DOHH2 (cell line): ENCODE results near the gene GINS2.

ENCODE experiments used
- H3F3A ChIP-seq: fragments of 200-600 bp; sonication (generic), shearing (Covaris generic); 2 replicates; pipeline ENCODE4 v1.6.0; 2016; ENCODE audit warnings: antibody characterized with exemption, mild to moderate bottlenecking; ENCODE audit not compliant: control insufficient read depth, insufficient read depth
- H3K27ac ChIP-seq: fragments of 200-600 bp; sonication (generic); 2 replicates; pipeline ENCODE4 v1.5.1; 2014; ENCODE audit warnings: low read depth, mild to moderate bottlenecking, low read length, moderate library complexity
- H3K27me3 ChIP-seq: fragments of 200-600 bp; sonication (generic); 2 replicates; pipeline ENCODE4 v1.6.1; 2014; ENCODE audit warnings: mild to moderate bottlenecking, low read length, mixed read lengths; ENCODE audit not compliant: control insufficient read depth
- H3K36me3 ChIP-seq: fragments of 200-600 bp; sonication (generic); 2 replicates; pipeline ENCODE4 v1.6.1; 2014; ENCODE audit warnings: mild to moderate bottlenecking, low read length, moderate library complexity, mixed read lengths; ENCODE audit not compliant: control insufficient read depth
- H3K4me1 ChIP-seq: fragments of 200-600 bp; sonication (generic); 2 replicates; pipeline ENCODE4 v1.6.1; 2014; ENCODE audit warnings: mild to moderate bottlenecking, low read length, mixed read lengths; ENCODE audit not compliant: control insufficient read depth
- H3K4me2 ChIP-seq: fragments of 200-600 bp; sonication (generic); 2 replicates; pipeline ENCODE4 v1.6.0; 2014; ENCODE audit warnings: mild to moderate bottlenecking, low read length, moderate library complexity
- H3K4me3 ChIP-seq: fragments of 200-600 bp; sonication (generic); 2 replicates; pipeline ENCODE4 v1.5.1; 2014; ENCODE audit warnings: mild to moderate bottlenecking, low read length, mixed read lengths
- H3K79me2 ChIP-seq: fragments of 200-600 bp; sonication (generic); 2 replicates; pipeline ENCODE4 v1.6.1; 2014; ENCODE audit warnings: mild to moderate bottlenecking, low read length, mixed read lengths; ENCODE audit not compliant: control insufficient read depth
- H3K9me2 ChIP-seq: fragments of 200-600 bp; sonication (generic); replicated peaks from 2 replicates; pipeline ENCODE4 v1.6.1; 2014; ENCODE audit warnings: mild to moderate bottlenecking, low read length, mixed read lengths; ENCODE audit not compliant: control insufficient read depth
- H3K9me3 ChIP-seq: fragments of 200-600 bp; sonication (generic); 2 replicates; pipeline ENCODE4 v1.6.1; 2014; ENCODE audit warnings: antibody characterized with exemption, low read length, mixed read lengths; ENCODE audit not compliant: control insufficient read depth, insufficient read depth
- H4K20me1 ChIP-seq: fragments of 200-600 bp; sonication (generic); 2 replicates; pipeline ENCODE4 v1.6.0; 2014; ENCODE audit warnings: low read depth, mild to moderate bottlenecking, antibody characterized with exemption, low read length, moderate library complexity; ENCODE audit not compliant: control insufficient read depth, insufficient read depth
- CTCF ChIP-seq: fragments of 200-600 bp; sonication (generic); IDR thresholded peaks from one replicate; pipeline ENCODE4 v1.5.1; 2014; ENCODE audit warnings: antibody characterized with exemption, mild to moderate bottlenecking, low read depth, low read length; ENCODE audit not compliant: poor library complexity, severe bottlenecking
- EZH2phosphoT487 ChIP-seq: fragments of 200-600 bp; sonication (generic); IDR thresholded peaks from 2 replicates; pipeline ENCODE4 v1.6.1; 2017; ENCODE audit warnings: borderline replicate concordance, mild to moderate bottlenecking, antibody characterized with exemption, low read length, moderate library complexity, mixed read lengths

GINS2 gene

GRCh38 chr16:85735225-85735635 lies 46.5 kb upstream of the GINS2 start:
- TF ChIP-seq CTCF (no peak), EZH2phosphoT487 (no peak)
- Histone ChIP-seq H3K4me1 (peaks cover 16% of the 10 kb centered on the region), H3K27ac (no peak overlapping the region), H3K27me3 (peaks cover 44% of the 10 kb centered on the region), H3K36me3 (no peaks in the 10 kb centered on the region), H3K9me3 (no peaks in the 10 kb centered on the region), H3F3A (no peaks in the 10 kb centered on the region), H4K20me1 (no peaks in the 10 kb centered on the region), H3K4me2 (peak overlapping the region; percentile 14; the same call in 1 of the 2 replicates), H3K9me2 (no peaks in the 10 kb centered on the region), H3K4me3 (no peak overlapping the region), H3K79me2 (no peaks in the 10 kb centered on the region)

- Histone ChIP-seq H4K20me1 (no peaks in the 10 kb centered on the region), H3K4me3 (no peak overlapping the region), H3K27me3 (peaks cover 44% of the 10 kb centered on the region), H3K9me2 (no peaks in the 10 kb centered on the region), H3K27ac (no peak overlapping the region), H3K79me2 (no peaks in the 10 kb centered on the region), H3K4me2 (0 out of 2 replicates have a peak overlapping the region, but pooled peaks have one; percentile 14), H3K36me3 (no peaks in the 10 kb centered on the region), H3K4me1 (peaks cover 16% of the 10 kb centered on the region), H3F3A (no peaks in the 10 kb centered on the region), H3K9me3 (no peaks in the 10 kb centered on the region)
- TF ChIP-seq EZH2phosphoT487: no peak
- TF ChIP-seq CTCF: no peak
These were observed 45.7 kb upstream of the GINS2 start for GRCh38 chr16:85734311-85735017.

GRCh38 chr16:85733839-85734170 lies 45.1 kb upstream of the GINS2 start:
- Histone ChIP-seq H3K4me3 (no peak overlapping the region), H3K4me2 (no peak overlapping the region), H3K36me3 (no peaks in the 10 kb centered on the region)

More at GRCh38 chr16:85733839-85734170, 45.1 kb upstream of the GINS2 start:
- Histone ChIP-seq H3K4me1 (peaks cover 16% of the 10 kb centered on the region), H4K20me1 (no peaks in the 10 kb centered on the region), H3F3A (no peaks in the 10 kb centered on the region), H3K9me2 (no peaks in the 10 kb centered on the region), H3K27ac (no peak overlapping the region), H3K79me2 (no peaks in the 10 kb centered on the region), H3K9me3 (no peaks in the 10 kb centered on the region), H3K27me3 (peaks cover 40% of the 10 kb centered on the region)
- no peak for TF ChIP-seq CTCF
- no peak for TF ChIP-seq EZH2phosphoT487
